SU-DHL-6 (cell line): ENCODE data around the gene BRCA1.

ENCODE experiments used
- CTCF ChIP-seq: fragments of 200-600 bp; sonication (generic); IDR thresholded peaks from one replicate; pipeline ENCODE4 v1.5.1; 2017; ENCODE audit warnings: antibody characterized with exemption, mild to moderate bottlenecking, low read length, moderate library complexity; ENCODE audit not compliant: insufficient read depth, poor library complexity, severe bottlenecking
- EZH2phosphoT487 ChIP-seq: fragments of 200-600 bp; sonication (generic), shearing (Covaris generic); conservative IDR thresholded peaks from 2 replicates; pipeline ENCODE4 v1.6.1; 2018; ENCODE audit warnings: mild to moderate bottlenecking, antibody characterized with exemption, low read length, moderate library complexity, mixed read lengths

GRCh38 chr17:43069368-43069898 lies 55.7 kb downstream of the BRCA1 start:
- no peak for TF ChIP-seq CTCF
- TF ChIP-seq EZH2phosphoT487, result no peak
